Non-pigmented ciliary epithelial cell (primary cell): ENCODE results near the gene USP17L29.
"Not testable (repeated sequence)": the region's sequence is repeated elsewhere in the genome, so short reads cannot be mapped to it uniquely, and the experiment has no call there.

Experiments
- DNase-seq: peaks from one replicate; pipeline ENCODE4 v3.0.0-alpha.2; 2010; ENCODE audit warnings: low read depth

USP17L29 gene, protein sequence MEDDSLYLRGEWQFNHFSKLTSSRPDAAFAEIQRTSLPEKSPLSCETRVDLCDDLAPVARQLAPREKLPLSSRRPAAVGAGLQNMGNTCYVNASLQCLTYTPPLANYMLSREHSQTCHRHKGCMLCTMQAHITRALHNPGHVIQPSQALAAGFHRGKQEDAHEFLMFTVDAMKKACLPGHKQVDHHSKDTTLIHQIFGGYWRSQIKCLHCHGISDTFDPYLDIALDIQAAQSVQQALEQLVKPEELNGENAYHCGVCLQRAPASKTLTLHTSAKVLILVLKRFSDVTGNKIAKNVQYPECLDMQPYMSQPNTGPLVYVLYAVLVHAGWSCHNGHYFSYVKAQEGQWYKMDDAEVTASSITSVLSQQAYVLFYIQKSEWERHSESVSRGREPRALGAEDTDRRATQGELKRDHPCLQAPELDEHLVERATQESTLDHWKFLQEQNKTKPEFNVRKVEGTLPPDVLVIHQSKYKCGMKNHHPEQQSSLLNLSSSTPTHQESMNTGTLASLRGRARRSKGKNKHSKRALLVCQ

DNA sequence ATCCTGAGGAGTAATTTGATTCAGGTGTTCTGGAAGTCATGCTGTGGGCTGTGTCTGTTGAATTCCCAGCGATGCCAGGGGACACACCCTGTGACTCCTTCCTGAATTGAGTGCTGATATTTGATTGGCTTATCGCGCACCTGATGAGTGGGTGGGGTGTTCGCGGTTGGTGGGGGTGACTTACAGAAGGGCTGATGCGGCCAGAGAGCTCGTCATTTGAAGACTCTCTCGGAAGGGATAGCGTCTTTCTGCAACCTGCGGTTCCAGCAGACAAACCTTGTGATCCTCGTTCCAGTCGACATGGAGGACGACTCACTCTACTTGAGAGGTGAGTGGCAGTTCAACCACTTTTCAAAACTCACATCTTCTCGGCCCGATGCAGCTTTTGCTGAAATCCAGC lies at the start of gene USP17L29:
Gene USP17L29 (plus strand): TSS at position 301 of the 400 bp plus-strand sequence. CDS start 0 bp downstream, at position 301.
- DNase-seq: not testable (repeated sequence)

DNA sequence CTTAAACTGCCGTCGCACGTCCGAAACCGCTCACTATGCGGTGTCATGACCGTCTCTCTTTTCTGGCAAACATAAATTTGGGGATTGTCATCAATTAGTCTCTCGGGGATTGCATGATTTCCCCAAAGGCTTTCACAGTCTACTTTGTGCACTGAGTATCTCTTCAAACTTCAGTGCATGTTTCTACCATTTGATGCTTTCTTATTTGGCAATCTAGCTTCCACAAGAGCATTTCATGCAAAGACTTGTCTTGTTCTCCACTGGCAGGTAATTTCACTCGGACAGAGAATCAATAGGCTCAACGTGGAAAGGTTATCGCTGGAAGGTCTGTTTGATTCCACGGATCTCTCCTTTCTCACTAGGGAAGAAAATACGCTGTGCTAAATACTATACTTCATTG lies 29.2 kb upstream of the USP17L29 start:
- not testable (repeated sequence) for DNase-seq

DNA sequence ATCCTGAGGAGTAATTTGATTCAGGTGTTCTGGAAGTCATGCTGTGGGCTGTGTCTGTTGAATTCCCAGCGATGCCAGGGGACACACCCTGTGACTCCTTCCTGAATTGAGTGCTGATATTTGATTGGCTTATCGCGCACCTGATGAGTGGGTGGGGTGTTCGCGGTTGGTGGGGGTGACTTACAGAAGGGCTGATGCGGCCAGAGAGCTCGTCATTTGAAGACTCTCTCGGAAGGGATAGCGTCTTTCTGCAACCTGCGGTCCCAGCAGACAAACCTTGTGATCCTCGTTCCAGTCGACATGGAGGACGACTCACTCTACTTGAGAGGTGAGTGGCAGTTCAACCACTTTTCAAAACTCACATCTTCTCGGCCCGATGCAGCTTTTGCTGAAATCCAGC lies 28.6 kb upstream of the USP17L29 start, which contains the start of gene USP17L24:
Gene USP17L24 (plus strand): TSS at position 301 of the 400 bp plus-strand sequence. CDS start 0 bp downstream, at position 301.
- DNase-seq: not testable (repeated sequence)

DNA sequence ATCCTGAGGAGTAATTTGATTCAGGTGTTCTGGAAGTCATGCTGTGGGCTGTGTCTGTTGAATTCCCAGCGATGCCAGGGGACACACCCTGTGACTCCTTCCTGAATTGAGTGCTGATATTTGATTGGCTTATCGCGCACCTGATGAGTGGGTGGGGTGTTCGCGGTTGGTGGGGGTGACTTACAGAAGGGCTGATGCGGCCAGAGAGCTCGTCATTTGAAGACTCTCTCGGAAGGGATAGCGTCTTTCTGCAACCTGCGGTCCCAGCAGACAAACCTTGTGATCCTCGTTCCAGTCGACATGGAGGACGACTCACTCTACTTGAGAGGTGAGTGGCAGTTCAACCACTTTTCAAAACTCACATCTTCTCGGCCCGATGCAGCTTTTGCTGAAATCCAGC lies 23.8 kb upstream of the USP17L29 start, which contains the start of gene USP17L25:
Gene USP17L25 (plus strand): TSS at position 301 of the 400 bp plus-strand sequence. CDS start 0 bp downstream, at position 301.
- not testable (repeated sequence) for DNase-seq

DNA sequence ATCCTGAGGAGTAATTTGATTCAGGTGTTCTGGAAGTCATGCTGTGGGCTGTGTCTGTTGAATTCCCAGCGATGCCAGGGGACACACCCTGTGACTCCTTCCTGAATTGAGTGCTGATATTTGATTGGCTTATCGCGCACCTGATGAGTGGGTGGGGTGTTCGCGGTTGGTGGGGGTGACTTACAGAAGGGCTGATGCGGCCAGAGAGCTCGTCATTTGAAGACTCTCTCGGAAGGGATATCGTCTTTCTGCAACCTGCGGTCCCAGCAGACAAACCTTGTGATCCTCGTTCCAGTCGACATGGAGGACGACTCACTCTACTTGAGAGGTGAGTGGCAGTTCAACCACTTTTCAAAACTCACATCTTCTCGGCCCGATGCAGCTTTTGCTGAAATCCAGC lies 19.1 kb upstream of the USP17L29 start, which contains the start of gene USP17L26:
Gene USP17L26 (plus strand): TSS at position 301 of the 400 bp plus-strand sequence. CDS start 0 bp downstream, at position 301.
- DNase-seq: not testable (repeated sequence)

DNA sequence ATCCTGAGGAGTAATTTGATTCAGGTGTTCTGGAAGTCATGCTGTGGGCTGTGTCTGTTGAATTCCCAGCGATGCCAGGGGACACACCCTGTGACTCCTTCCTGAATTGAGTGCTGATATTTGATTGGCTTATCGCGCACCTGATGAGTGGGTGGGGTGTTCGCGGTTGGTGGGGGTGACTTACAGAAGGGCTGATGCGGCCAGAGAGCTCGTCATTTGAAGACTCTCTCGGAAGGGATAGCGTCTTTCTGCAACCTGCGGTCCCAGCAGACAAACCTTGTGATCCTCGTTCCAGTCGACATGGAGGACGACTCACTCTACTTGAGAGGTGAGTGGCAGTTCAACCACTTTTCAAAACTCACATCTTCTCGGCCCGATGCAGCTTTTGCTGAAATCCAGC lies 14.3 kb upstream of the USP17L29 start, which contains the start of gene USP17L5:
Gene USP17L5 (plus strand): TSS at position 301 of the 400 bp plus-strand sequence. CDS start 0 bp downstream, at position 301.
- DNase-seq: not testable (repeated sequence)

DNA sequence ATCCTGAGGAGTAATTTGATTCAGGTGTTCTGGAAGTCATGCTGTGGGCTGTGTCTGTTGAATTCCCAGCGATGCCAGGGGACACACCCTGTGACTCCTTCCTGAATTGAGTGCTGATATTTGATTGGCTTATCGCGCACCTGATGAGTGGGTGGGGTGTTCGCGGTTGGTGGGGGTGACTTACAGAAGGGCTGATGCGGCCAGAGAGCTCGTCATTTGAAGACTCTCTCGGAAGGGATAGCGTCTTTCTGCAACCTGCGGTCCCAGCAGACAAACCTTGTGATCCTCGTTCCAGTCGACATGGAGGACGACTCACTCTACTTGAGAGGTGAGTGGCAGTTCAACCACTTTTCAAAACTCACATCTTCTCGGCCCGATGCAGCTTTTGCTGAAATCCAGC lies 9.6 kb upstream of the USP17L29 start, which contains the start of gene USP17L27:
Gene USP17L27 (plus strand): TSS at position 301 of the 400 bp plus-strand sequence. CDS start 0 bp downstream, at position 301.
- not testable (repeated sequence) for DNase-seq

DNA sequence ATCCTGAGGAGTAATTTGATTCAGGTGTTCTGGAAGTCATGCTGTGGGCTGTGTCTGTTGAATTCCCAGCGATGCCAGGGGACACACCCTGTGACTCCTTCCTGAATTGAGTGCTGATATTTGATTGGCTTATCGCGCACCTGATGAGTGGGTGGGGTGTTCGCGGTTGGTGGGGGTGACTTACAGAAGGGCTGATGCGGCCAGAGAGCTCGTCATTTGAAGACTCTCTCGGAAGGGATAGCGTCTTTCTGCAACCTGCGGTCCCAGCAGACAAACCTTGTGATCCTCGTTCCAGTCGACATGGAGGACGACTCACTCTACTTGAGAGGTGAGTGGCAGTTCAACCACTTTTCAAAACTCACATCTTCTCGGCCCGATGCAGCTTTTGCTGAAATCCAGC lies 4.8 kb upstream of the USP17L29 start, which contains the start of gene USP17L28:
Gene USP17L28 (plus strand): TSS at position 301 of the 400 bp plus-strand sequence. CDS start 0 bp downstream, at position 301.
- not testable (repeated sequence) for DNase-seq

DNA sequence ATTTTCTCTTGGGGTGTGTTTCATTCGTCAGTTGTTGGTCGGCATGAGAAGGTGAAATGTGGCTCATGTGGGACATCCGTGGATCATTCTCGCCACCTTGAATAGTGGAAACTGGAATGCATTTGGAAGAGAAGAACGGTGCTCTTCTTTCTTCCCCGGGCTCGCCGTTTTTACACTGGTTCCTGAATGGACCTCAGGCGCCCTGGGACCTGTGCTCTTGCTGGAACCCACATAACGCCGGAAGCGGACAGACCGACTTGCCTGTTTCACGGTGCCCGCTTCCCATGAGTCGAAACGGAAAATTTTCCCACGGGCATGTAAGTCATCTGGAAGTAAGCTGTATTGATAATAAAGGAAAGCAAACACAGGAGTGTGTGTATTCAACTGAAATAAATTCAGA lies 2.6 kb upstream of the USP17L29 start:
- DNase-seq: not testable (repeated sequence)

DNA sequence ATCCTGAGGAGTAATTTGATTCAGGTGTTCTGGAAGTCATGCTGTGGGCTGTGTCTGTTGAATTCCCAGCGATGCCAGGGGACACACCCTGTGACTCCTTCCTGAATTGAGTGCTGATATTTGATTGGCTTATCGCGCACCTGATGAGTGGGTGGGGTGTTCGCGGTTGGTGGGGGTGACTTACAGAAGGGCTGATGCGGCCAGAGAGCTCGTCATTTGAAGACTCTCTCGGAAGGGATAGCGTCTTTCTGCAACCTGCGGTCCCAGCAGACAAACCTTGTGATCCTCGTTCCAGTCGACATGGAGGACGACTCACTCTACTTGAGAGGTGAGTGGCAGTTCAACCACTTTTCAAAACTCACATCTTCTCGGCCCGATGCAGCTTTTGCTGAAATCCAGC lies 9.4 kb downstream of the USP17L29 start, which contains the start of gene USP17L30:
Gene USP17L30 (plus strand): TSS at position 301 of the 400 bp plus-strand sequence. CDS start 0 bp downstream, at position 301.
- DNase-seq: not testable (repeated sequence)

DNA sequence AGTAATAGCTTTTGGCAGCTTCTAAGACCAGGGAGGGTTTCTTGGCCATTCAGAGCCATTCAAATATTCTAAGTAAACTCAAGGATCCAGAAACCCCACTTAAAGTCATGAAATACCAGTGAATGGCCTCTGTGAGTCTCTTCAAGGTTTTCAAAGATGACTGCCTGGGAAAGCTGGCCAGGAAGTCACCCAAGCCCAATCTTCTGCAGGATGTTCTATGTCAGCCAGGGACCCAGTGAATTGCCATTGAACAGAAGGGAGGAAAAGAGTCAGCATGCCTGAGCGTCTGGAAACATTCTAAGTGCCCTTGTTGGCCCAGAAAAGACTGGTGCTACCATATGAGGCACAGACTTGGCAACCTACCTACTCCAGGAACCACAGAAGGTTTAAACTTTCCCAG lies 26.4 kb downstream of the USP17L29 start:
- not testable (repeated sequence) for DNase-seq

DNA sequence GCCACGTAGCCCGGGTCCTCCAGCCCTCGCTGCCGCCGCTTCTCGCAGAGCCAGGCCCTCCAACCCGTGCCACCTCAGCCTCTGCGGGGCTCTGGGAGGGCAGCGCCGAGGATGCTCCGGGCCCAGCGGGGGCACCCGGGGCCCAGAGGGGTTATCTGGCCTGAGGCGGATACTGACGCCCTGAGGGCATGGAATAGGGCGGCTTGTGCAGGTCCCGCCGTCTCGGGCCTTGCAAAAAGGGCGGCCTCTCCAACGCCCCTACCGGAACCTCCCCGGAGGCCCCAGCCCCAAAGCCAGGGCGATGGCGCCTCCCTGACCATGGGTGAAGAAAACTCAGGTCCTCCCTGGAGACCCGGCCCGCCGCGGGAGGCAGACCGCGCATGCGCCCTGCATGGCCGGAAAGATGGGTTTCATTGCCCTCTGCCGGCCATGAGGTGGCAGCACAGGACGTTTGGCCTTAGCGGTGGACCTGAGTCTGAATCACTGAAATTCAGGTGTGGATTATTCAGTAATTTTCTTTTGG lies 27.6 kb downstream of the USP17L29 start:
- DNase-seq: not testable (repeated sequence)

DNA sequence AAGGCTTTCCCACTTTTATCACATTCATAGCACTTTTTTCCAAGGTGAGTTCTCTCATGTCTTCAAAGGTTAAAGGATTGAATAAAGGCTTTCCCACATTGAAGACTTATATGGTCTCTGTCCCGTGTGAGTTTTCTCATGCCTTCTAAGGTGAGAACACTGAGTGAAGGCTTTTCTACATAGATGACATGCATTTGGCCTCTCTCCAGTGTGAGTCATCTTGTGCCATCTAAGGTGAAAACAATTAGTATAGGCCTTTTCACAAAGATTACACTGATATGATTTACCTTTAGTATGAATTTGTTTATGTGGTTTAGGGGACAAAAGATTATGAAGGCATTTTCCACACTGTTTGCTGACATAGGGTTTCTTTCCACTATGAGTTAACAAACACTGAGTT lies 30.7 kb downstream of the USP17L29 start:
- DNase-seq: no peak

DNA sequence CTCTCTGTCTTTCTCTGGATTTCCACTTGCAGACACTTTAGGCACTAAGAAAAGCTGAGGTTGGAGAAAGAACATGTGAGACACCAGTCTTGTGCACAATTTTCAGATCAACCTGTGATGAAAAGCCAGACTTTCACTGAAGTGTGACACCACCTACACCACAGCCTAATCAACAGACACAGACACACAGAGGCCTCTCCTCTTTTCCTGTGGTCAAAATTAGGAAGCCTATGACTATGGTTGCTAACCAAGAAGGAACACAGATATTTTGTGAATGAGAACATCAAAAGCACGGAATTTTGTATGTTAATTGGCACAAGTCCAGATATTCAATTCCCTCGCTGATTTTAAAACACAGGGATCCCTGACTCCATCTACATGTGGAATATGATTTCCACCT lies 35.6 kb downstream of the USP17L29 start:
- DNase-seq: not testable (repeated sequence)
